GM19025 (cell line): ENCODE results near the gene WDR87.
A peak's percentile ranks its signal among the peaks of the same experiment; 100 is the strongest.
"Not testable (repeated sequence)": the region's sequence is repeated elsewhere in the genome, so short reads cannot be mapped to it uniquely, and the experiment has no call there.

Experiments
- ATAC-seq: cut with Tn5 transposase; IDR thresholded peaks from one replicate; pipeline ENCODE4 v1.9.1; 2021; ENCODE audit warnings: mild to moderate bottlenecking, low read depth, moderate library complexity; ENCODE audit not compliant: unreplicated experiment

WDR87 gene

GRCh38 chr19:37931881-37932655 is 25.7 kb upstream of the WDR87 start:
- no peak for ATAC-seq

GRCh38 chr19:37930416-37930815 is 24.0 kb upstream of the WDR87 start:
- ATAC-seq, result no peak

GRCh38 chr19:37929355-37929923 is 23.0 kb upstream of the WDR87 start:
- no peak for ATAC-seq

- peak; percentile 49 for ATAC-seq
These were observed 22.3 kb upstream of the WDR87 start for GRCh38 chr19:37928527-37929286.

- no peak for ATAC-seq
These were observed 20.3 kb upstream of the WDR87 start for GRCh38 chr19:37926711-37927110.

GRCh38 chr19:37926255-37926654 is 19.9 kb upstream of the WDR87 start:
- no peak for ATAC-seq

- ATAC-seq, result no peak
These were observed 18.8 kb upstream of the WDR87 start for GRCh38 chr19:37925212-37925611.

GRCh38 chr19:37924573-37924972 is 18.2 kb upstream of the WDR87 start:
- not testable (repeated sequence) for ATAC-seq

GRCh38 chr19:37920591-37921450 is 14.4 kb upstream of the WDR87 start:
- ATAC-seq, result no peak

GRCh38 chr19:37914908-37915307 is 8.5 kb upstream of the WDR87 start:
- ATAC-seq, result peak; percentile 52

- ATAC-seq, result no peak
These were observed 3.3 kb upstream of the WDR87 start for GRCh38 chr19:37909661-37910199.

- no peak for ATAC-seq
These were observed 1.5 kb upstream of the WDR87 start for GRCh38 chr19:37907735-37908455.

- peak; percentile 80 for ATAC-seq
These were observed 708 bp upstream of the WDR87 start, which contains the start of gene SIPA1L3 for GRCh38 chr19:37906869-37907734. Gene SIPA1L3 (plus strand): TSS chr19:37907208. CDS start chr19:38081566, 174,358 bp downstream.

- ATAC-seq, result no peak
These were observed 3.3 kb downstream of the WDR87 start for GRCh38 chr19:37903096-37903495.

- ATAC-seq, result no peak
These were observed 3.7 kb downstream of the WDR87 start for GRCh38 chr19:37902668-37903067.

GRCh38 chr19:37899966-37900365 is 6.4 kb downstream of the WDR87 start:
- no peak for ATAC-seq

GRCh38 chr19:37899453-37899852 is 6.9 kb downstream of the WDR87 start:
- no peak for ATAC-seq

- ATAC-seq, result no peak
These were observed 10.2 kb downstream of the WDR87 start for GRCh38 chr19:37896180-37896579.
